Inflammatory macrophage treated with lipopolysaccharide for 4 hours (primary cell): Measurements from ENCODE around the gene PDF.
"Not testable (repeated sequence)": the region's sequence is repeated elsewhere in the genome, so short reads cannot be mapped to it uniquely, and the experiment has no call there.

Experiments used
- DNase-seq: peaks from one replicate; pipeline ENCODE4 v3.0.0-alpha.2; 2020

PDF gene

GRCh38 chr16:69314534-69314933 is 15.9 kb downstream of the PDF start:
- no peak for DNase-seq

- no peak for DNase-seq
Measured at GRCh38 chr16:69313469-69313868, 16.9 kb downstream of the PDF start.

- DNase-seq, result peak; percentile 43
Measured at GRCh38 chr16:69311533-69312387, 18.6 kb downstream of the PDF start.

- DNase-seq, result peak; percentile 95
Measured at GRCh38 chr16:69310653-69311532, 19.5 kb downstream of the PDF start, which contains the start of gene VPS4A. Gene VPS4A (plus strand): TSS chr16:69311350. CDS start chr16:69311512, 162 bp downstream.

GRCh38 chr16:69309316-69309715 is 21.1 kb downstream of the PDF start:
- DNase-seq, result no peak

- no peak for DNase-seq
Measured at GRCh38 chr16:69307856-69308255, 22.5 kb downstream of the PDF start.

- DNase-seq, result no peak
Measured at GRCh38 chr16:69307091-69307490, 23.3 kb downstream of the PDF start.

GRCh38 chr16:69306031-69306430 is 24.4 kb downstream of the PDF start:
- DNase-seq, result no peak

- DNase-seq, result no peak
Measured at GRCh38 chr16:69302301-69302700, 28.1 kb downstream of the PDF start.

- DNase-seq, result no peak
Measured at GRCh38 chr16:69301861-69302260, 28.5 kb downstream of the PDF start.

GRCh38 chr16:69301187-69301586 is 29.2 kb downstream of the PDF start:
- no peak for DNase-seq

- DNase-seq, result no peak
Measured at GRCh38 chr16:69298261-69298660, 32.1 kb downstream of the PDF start.

- not testable (repeated sequence) for DNase-seq
Measured at GRCh38 chr16:69296771-69297170, 33.6 kb downstream of the PDF start.

GRCh38 chr16:69294051-69294450 is 36.3 kb downstream of the PDF start:
- no peak for DNase-seq

- DNase-seq, result no peak
Measured at GRCh38 chr16:69293401-69293800, 37.0 kb downstream of the PDF start.

GRCh38 chr16:69291657-69292056 is 38.7 kb downstream of the PDF start:
- DNase-seq, result not testable (repeated sequence)

GRCh38 chr16:69286941-69287713 is 43.3 kb downstream of the PDF start:
- peak; percentile 70 for DNase-seq

- DNase-seq, result no peak
Measured at GRCh38 chr16:69285240-69285639, 45.1 kb downstream of the PDF start.

GRCh38 chr16:69283851-69284250 is 46.5 kb downstream of the PDF start:
- no peak for DNase-seq

GRCh38 chr16:69277413-69277812 is 53.0 kb downstream of the PDF start:
- DNase-seq, result no peak
